ENCODE measurements around the gene ADRA2C. TPM values are rescaled to one million over a fixed set of nuclear protein-coding genes. Genes with fewer than 3 reads are reported as not detected.

The ADRA2C gene
- total RNA-seq, 1 experiment from 2014 or later, result 8.6 TPM

DNA sequence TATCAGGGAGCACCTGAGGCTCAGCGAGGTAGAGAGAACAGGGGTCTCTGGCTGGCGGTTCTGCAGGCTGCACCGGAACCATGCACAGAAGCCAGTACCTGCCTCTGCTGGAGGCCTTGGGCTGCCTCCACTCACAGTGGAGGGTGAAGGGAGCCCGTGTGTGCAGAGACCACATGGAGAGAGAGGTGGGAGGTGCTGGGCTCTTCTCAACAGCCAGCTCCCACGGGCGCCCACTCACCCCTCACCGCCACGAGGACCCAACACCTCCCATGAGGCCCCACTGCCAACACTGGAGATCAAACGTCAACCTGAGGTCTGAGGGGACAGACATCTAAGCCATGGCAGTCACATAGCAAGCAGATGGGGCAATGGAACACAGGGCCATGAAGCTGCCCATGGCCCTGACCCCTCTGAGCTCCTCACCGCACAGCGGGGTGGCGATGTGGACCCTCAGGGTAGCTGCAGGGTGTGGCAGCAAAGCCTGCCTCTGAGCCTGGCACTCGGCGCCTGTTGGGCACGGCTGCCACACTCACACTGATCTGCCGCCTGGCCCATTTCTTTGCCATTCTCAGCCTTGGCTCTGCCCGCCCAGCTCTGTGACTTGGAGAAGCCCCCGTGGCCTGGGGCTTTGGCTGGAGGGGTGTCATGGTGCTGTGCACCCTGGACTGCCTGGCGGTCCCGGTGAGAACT is 44.8 kb downstream of the ADRA2C start:
- no peaks in the 10 kb centered on the region for H3K4me1 ChIP-seq (ENCODE audit: insufficient read depth, low read length)
- peaks cover 27% of the 10 kb centered on the region for H3K27me3 Mint-ChIP-seq (ENCODE audit: low read depth)
- no peak overlapping the region for H3K4me2 ChIP-seq (ENCODE audit: insufficient read depth, insufficient read length, low read length)
- H3K79me2 ChIP-seq (ENCODE audit: insufficient read depth, low read length), result no peaks in the 10 kb centered on the region
- no peak overlapping the region for H2BK12ac ChIP-seq (ENCODE audit: insufficient read length, low read depth, low read length)
- H2BK120ac ChIP-seq (ENCODE audit: low read depth, low read length, poor library complexity, severe bottlenecking), result no peak overlapping the region
- no peaks in the 10 kb centered on the region for H3K27me3 ChIP-seq (ENCODE audit: insufficient read depth, low read length)
- H3K56ac ChIP-seq (ENCODE audit: insufficient read length, low read depth, low read length), result no peak overlapping the region
- no peak overlapping the region for H2BK20ac ChIP-seq (ENCODE audit: low read depth, low read length, poor library complexity, severe bottlenecking)
- H3K36me3 Mint-ChIP-seq (ENCODE audit: insufficient read depth in 1 of 3, low read depth in 3 of 3), result no peaks in the 10 kb centered on the region; a peak in 1 of 7 replicates
- peaks cover 22 to 34% of the 10 kb centered on the region in 2 experiments for H3K4me1 Mint-ChIP-seq
- TF ChIP-seq, protein P1, sequence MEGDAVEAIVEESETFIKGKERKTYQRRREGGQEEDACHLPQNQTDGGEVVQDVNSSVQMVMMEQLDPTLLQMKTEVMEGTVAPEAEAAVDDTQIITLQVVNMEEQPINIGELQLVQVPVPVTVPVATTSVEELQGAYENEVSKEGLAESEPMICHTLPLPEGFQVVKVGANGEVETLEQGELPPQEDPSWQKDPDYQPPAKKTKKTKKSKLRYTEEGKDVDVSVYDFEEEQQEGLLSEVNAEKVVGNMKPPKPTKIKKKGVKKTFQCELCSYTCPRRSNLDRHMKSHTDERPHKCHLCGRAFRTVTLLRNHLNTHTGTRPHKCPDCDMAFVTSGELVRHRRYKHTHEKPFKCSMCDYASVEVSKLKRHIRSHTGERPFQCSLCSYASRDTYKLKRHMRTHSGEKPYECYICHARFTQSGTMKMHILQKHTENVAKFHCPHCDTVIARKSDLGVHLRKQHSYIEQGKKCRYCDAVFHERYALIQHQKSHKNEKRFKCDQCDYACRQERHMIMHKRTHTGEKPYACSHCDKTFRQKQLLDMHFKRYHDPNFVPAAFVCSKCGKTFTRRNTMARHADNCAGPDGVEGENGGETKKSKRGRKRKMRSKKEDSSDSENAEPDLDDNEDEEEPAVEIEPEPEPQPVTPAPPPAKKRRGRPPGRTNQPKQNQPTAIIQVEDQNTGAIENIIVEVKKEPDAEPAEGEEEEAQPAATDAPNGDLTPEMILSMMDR (conservative IDR thresholded peaks at IDR 0.05), result no peak
- no peak overlapping the region for H3T11ph ChIP-seq (ENCODE audit: low read length)
- no peak overlapping the region for H4K5ac ChIP-seq (ENCODE audit: insufficient read length, low read depth, low read length)
- no peak overlapping the region for H4K8ac ChIP-seq (replicated peaks; ENCODE audit: insufficient read length, low read depth, low read length)
- no peak overlapping the region for H3K4ac ChIP-seq (ENCODE audit: low read depth, low read length)
- no peak overlapping the region for H4K91ac ChIP-seq (ENCODE audit: insufficient read length, low read depth, low read length)
- no peak overlapping the region for H2AFZ ChIP-seq (ENCODE audit: low read length)
- no CpG with 5 or more reads among the region's 20 CpGs for WGBS (ENCODE audit: extremely low coverage, insufficient read length, low lambda C conversion rate)
- H3K9me3 ChIP-seq (ENCODE audit: control insufficient read depth, low read depth, low read length), result no peaks in the 10 kb centered on the region
- H3K14ac ChIP-seq (ENCODE audit: insufficient read depth, low read length), result no peak overlapping the region
- no peak overlapping the region for H3K9ac ChIP-seq (ENCODE audit: extremely low read depth, insufficient read length, low read length)
- H2AK5ac ChIP-seq (ENCODE audit: insufficient read length, low read length), result no peak overlapping the region
- no peak overlapping the region for H3K4me3 Mint-ChIP-seq
- H3K9me3 Mint-ChIP-seq, result peaks cover 3 to 4% of the 10 kb centered on the region in 2 experiments
- H2BK5ac ChIP-seq (ENCODE audit: insufficient read length, low read length), result no peak overlapping the region
- no peak overlapping the region for H3K18ac ChIP-seq (ENCODE audit: insufficient read length, low read depth, low read length)
- no peak overlapping the region for H2BK15ac ChIP-seq (ENCODE audit: low read depth, low read length)
- H4K20me1 ChIP-seq (ENCODE audit: control insufficient read depth, insufficient read depth, insufficient read length), result no peaks in the 10 kb centered on the region
- no peak for DNase-seq
- H3K27ac Mint-ChIP-seq, result no peak overlapping the region; a peak in 1 of 7 replicates
- H3K27ac ChIP-seq (ENCODE audit: insufficient read length, low read depth, low read length), result no peak overlapping the region
- H3K23ac ChIP-seq (ENCODE audit: insufficient read length, low read depth, low read length), result no peak overlapping the region
- no peaks in the 10 kb centered on the region for H3K23me2 ChIP-seq (ENCODE audit: insufficient read length, low read depth, low read length, poor library complexity, severe bottlenecking)
- H3K79me1 ChIP-seq (ENCODE audit: insufficient read depth, low read depth, low read length, poor library complexity, severe bottlenecking), result no peaks in the 10 kb centered on the region

Measured in H9 (cell line).